Bronchial epithelial cell (primary cell): ENCODE measurements around the gene ABCF3. TPM values are rescaled to one million over a fixed set of nuclear protein-coding genes. Genes with fewer than 3 reads are reported as not detected.

Experiments used
- DNase-seq: peaks from one replicate; pipeline ENCODE4 v3.0.0-alpha.2; 2010; ENCODE audit warnings: low read depth
- FAIRE-seq: peaks from 2 replicates; lab custom pipeline; 2011; peaks lifted over from hg19 to GRCh38; lab: Jason Lieb, UNC
- H3K27me3 ChIP-seq: 2 replicates; pipeline ENCODE4 v1.5.1; 2011; ENCODE audit warnings: low read length; ENCODE audit not compliant: control insufficient read depth, insufficient read depth
- H3K36me3 ChIP-seq: 2 replicates; pipeline ENCODE4 v1.5.1; 2011; ENCODE audit warnings: low read length; ENCODE audit not compliant: control insufficient read depth, insufficient read depth
- H3K4me3 ChIP-seq: 2 replicates; pipeline ENCODE4 v1.5.1; 2011; ENCODE audit warnings: mild to moderate bottlenecking, low read depth, low read length, control low read depth
- total RNA-seq: library from RNA; depleted of rRNA; stranded (reverse); fragments of >200 nt; gene quantifications from 2 replicates; pipeline ENCODE4 v1.2.1, GENCODE V29; 2014
- TF ChIP-seq, protein P1 (sequence below): IDR thresholded peaks from 2 replicates; pipeline ENCODE4 v1.5.1; 2011; ENCODE audit warnings: mild to moderate bottlenecking, moderate library complexity, low read length, control low read depth, inconsistent platforms; ENCODE audit not compliant: insufficient read depth, severe bottlenecking

ABCF3 gene
- total RNA-seq, 1 donor from 2014 or later = 40.0 TPM

GRCh38 chr3:184174284-184174645 is 11.7 kb upstream of the ABCF3 start:
- no peaks in the 10 kb centered on the region for H3K27me3 ChIP-seq
- H3K36me3 ChIP-seq = peaks cover 26% of the 10 kb centered on the region
- FAIRE-seq (no peak), DNase-seq (no peak)
- TF ChIP-seq, protein P1, sequence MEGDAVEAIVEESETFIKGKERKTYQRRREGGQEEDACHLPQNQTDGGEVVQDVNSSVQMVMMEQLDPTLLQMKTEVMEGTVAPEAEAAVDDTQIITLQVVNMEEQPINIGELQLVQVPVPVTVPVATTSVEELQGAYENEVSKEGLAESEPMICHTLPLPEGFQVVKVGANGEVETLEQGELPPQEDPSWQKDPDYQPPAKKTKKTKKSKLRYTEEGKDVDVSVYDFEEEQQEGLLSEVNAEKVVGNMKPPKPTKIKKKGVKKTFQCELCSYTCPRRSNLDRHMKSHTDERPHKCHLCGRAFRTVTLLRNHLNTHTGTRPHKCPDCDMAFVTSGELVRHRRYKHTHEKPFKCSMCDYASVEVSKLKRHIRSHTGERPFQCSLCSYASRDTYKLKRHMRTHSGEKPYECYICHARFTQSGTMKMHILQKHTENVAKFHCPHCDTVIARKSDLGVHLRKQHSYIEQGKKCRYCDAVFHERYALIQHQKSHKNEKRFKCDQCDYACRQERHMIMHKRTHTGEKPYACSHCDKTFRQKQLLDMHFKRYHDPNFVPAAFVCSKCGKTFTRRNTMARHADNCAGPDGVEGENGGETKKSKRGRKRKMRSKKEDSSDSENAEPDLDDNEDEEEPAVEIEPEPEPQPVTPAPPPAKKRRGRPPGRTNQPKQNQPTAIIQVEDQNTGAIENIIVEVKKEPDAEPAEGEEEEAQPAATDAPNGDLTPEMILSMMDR = no peak
- H3K4me3 ChIP-seq = no peak overlapping the region

GRCh38 chr3:184174646-184175492 is 11.1 kb upstream of the ABCF3 start, which contains the start of gene AP2M1:
TSS of gene AP2M1 (plus strand) at chr3:184174855. CDS start at chr3:184176994, 2,139 bp downstream.
- TF ChIP-seq, protein P1 = peak; percentile 22
- no peak for FAIRE-seq
- Histone ChIP-seq H3K27me3 (no peaks in the 10 kb centered on the region), H3K36me3 (peaks cover 30% of the 10 kb centered on the region), H3K4me3 (peak within 1 kb of the TSS; percentile 95)
- peak; percentile 98 for DNase-seq

GRCh38 chr3:184175506-184175905 is 10.5 kb upstream of the ABCF3 start:
- Histone ChIP-seq H3K27me3 (no peaks in the 10 kb centered on the region), H3K36me3 (peaks cover 37% of the 10 kb centered on the region), H3K4me3 (peak overlapping the region; percentile 95)
- FAIRE-seq (no peak), DNase-seq (no peak)
- TF ChIP-seq, protein P1 = no peak

GRCh38 chr3:184175981-184176376 is 10.0 kb upstream of the ABCF3 start:
- peak overlapping the region; percentile 95 for H3K4me3 ChIP-seq
- FAIRE-seq (no peak), DNase-seq (no peak)
- TF ChIP-seq, protein P1 = no peak
- peaks cover 34% of the 10 kb centered on the region for H3K36me3 ChIP-seq
- H3K27me3 ChIP-seq = no peaks in the 10 kb centered on the region

DNA sequence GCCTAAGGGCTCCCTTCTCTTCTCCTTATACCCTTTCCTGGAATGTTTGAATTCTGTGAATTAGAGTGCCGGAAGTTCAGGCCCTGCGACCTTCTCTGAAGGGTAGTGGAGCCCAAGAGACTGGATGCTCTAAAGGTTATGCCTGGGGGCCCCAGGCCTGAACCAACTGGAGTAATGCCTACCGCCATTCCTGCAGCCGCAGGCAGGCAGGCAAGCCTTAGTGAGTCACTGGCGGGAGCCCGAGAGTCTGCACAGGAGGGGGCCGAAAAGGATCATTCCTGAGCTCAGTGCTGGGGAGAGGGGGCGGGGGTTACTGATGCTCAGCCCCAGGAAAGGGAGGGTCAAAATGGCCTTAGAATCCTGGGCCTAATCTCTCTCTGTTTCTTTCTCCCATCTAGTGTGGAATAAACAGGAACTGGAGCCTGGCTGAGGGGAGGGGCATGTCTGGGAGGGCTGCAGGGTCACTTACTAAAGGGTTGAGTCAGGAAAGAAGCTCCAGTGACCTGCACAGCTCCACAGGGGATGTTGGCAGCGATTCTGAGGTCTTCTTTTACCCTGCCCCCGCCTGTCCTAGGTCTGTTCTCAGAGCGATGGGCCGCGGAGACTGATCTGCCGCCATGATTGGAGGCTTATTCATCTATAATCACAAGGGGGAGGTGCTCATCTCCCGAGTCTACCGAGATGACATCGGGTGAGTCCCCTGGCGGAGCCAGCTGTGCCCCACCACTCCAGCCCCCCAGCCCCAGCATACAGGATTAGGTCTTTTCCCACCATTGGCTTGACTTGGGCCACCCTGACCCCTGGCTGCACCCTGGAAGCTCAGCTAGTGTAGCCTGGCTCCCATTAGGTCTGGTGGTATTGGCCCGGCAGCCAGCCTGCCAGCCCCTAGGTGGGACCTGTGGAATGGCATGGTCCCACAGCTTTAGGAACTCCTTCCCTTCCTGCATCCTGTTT is 9.3 kb upstream of the ABCF3 start:
- peak overlapping the region; percentile 95 for H3K4me3 ChIP-seq
- FAIRE-seq (no peak), DNase-seq (peak; percentile 76)
- no peaks in the 10 kb centered on the region for H3K27me3 ChIP-seq
- TF ChIP-seq, protein P1 = no peak
- H3K36me3 ChIP-seq = peaks cover 40% of the 10 kb centered on the region
